Measurements from ENCODE around the gene TEKT5.
"Not testable (repeated sequence)": the region's sequence is repeated elsewhere in the genome, so short reads cannot be mapped to it uniquely, and the experiment has no call there.

TEKT5 gene

DNA sequence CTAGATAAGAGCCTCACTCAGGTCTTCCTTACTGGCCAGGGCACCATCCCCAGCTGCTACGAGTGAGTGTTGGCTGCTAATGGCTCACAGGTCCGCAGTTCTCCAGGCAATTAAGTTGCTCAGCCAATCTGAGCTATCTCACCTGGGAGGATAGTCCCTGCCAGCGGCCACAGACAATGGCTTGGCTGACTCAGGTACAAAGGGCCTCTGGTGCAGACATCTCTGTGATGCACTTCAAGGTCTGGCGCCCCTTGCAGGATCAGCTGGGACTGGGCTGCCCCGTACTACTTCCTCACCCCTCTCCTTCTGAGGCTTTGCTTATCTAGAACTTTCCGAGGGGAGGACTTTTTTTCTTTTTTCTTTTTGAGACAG lies 65.2 kb downstream of the TEKT5 start:
- DNase-seq = no peak

DNA sequence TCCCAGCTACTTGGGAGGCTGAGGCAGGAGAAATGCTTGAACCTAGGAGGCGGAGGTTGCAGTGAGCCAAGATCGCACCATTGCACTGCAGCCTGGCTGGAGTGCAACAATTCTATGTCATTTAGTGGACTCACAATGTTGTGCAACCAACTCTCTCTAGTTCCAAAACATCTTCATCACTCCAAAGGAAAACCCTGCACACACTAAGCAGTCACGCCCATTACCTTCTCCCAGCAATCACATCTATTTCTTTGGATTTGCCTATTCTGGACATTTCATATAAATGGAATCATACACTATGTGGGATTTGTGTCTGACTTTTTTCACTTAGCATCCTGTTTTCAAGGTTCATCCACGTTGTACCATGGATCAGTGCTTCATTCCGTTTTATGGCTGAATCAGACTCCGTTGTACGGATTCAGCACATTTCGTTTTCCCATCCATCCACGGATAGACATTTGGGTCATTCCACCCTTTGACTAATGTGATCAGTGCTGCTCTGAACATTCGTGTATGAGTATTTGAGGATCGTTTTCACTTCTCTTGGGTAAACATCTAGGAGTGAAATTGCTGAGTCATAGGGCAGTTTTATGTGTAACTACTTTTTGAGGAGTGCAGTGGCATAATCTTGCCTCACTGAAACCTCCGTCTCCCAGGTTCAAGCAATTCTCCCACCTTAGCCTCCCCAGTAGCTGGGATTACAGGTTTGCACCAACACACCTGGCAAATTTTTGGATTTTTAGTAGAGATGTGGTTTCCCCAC lies 69.0 kb downstream of the TEKT5 start:
- DNase-seq = no peak

- DNase-seq = no peak
These were observed 70.2 kb downstream of the TEKT5 start for GRCh38 chr16:10624527-10624926.

- no peak for DNase-seq
These were observed 71.7 kb downstream of the TEKT5 start for GRCh38 chr16:10623059-10623458.

DNA sequence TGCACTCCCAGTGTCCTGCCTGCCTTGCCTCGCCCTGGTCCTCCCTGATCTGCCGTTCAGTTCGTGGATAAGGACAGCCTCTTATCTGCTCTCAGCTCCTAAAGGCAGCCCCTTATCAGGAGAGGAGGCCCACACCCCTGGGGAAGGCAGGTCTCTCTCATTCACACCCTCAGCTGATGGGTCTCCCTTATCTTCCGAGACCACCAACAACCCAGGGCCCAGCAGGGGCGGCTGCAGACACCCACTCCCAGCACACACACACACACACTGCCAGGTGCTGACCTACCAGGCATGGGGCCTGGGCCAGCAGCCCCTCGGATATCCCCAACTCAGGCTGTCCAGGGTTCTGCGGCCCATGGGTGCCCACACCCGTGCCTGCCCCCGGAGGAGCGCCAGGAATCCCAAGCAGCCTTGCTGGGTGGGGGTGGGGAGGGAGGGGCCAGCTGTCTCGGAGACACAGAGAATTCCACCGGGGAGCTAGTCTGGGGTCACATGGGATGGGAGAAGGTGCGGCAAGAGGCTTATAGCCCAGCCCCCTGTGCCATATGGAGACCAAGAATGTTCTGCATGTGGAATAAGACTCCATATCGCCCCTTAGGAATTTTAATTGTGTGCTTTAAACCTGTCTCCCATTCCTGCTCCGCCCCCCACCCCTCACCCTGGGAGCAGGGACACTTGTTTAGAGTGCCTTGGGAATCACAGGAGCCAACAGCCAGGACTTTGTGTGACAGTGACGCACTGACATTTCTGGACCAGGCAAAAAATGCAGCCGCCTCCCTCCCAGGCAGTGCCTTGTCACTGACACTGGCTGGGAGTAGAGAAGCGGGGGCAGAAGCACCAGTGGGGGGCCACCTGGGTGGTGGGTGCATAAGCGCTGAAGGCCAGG lies 72.5 kb downstream of the TEKT5 start:
- no peak for DNase-seq

GRCh38 chr16:10621216-10621949 lies 73.3 kb downstream of the TEKT5 start:
- not testable (repeated sequence) for DNase-seq

GRCh38 chr16:10620120-10620519 lies 74.6 kb downstream of the TEKT5 start:
- no peak for DNase-seq

GRCh38 chr16:10619271-10619849 lies 75.4 kb downstream of the TEKT5 start:
- no peak for DNase-seq

GRCh38 chr16:10618710-10619209 lies 76.0 kb downstream of the TEKT5 start:
- no peak for DNase-seq

GRCh38 chr16:10617662-10618420 lies 76.9 kb downstream of the TEKT5 start:
- DNase-seq = no peak

- peak in 4 of 14 donors; percentile 10 to 50 (median 29) for DNase-seq
These were observed 77.7 kb downstream of the TEKT5 start for GRCh38 chr16:10616756-10617640.

- no peak for DNase-seq
These were observed 78.3 kb downstream of the TEKT5 start for GRCh38 chr16:10616419-10616755.

DNA sequence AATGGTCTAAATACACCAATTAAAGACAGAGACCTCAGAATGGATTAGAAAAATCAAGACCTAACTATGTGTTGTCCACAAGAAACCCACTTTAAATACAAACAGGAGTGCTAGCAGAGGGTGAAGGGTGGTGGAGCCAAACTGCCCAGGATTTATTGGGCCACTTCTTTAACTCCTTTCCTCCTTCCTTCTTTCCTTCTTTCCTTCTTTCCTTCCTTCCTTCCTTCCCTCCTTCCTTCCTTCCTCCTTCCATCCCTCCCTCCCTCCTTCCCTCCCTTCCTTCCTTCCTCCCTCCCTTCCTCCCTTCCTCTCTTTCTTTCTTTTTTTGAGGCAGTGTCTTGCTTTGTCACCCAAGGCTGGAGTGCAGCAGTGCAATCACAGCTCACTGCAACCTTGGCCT lies 80.0 kb downstream of the TEKT5 start:
- no peak for DNase-seq

GRCh38 chr16:10613785-10614485 lies 80.8 kb downstream of the TEKT5 start:
- no peak for DNase-seq

DNA sequence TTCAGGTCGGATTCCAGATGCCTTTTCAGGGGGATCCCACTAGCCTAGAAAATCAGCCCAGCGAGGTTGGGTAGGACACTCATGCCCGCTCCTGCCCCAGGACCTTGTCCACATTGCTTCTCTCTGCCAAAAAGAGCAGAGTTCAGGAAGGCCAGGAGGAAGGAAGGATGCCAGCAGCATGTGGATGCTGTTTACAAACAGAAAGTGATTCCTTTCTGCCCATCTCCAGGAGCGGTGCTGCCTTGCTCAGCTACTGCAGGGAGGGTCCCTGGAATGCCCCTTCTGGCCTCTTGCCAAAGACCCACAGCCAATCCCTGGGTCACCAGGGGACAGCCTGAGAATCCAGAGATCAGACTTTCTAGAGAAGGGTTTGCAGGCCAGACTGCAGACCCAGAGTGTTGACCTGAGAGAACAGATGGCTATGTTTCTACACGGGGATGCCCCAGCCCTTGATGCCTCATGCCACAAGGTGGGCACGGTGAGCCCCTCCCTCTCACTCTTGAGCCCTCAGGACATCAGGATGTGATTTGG lies 82.0 kb downstream of the TEKT5 start:
- DNase-seq = no peak

DNA sequence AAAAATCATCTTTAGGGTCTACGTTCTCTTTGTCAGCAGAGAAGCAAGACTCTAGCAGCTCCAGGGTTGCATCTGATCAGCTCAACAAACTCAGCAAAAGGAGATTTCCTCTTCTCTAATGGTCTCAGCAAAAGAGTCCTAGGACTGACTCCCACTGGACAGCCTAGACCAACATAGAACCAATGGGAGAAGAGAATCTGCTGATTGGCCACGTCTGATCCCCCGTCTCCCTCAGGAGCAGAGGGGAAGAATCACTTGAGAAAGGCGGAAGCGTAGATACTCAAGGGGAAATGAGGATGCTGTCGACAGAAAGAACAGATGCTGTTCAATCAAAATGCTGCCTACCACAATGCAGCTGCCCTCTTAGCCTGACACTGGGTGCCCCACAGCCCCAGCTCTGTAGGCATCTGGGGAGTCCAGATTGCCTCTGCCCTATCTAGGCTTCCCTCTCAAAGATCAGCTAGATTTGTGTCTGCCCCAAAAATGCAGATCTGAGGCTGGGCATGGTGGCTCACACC lies 82.8 kb downstream of the TEKT5 start:
- DNase-seq = no peak

GRCh38 chr16:10610499-10611184 lies 84.1 kb downstream of the TEKT5 start:
- no peak for DNase-seq

- no peak for DNase-seq
These were observed 85.3 kb downstream of the TEKT5 start for GRCh38 chr16:10609402-10609774.
